VCaP (cell line): Measurements from ENCODE around the gene TMEM208.

Experiments used
- H3K27ac ChIP-seq: fragments of 450-650 bp; 2 replicates; pipeline ENCODE4 v1.5.1; 2017
- CTCF ChIP-seq: fragments of 450-650 bp; conservative IDR thresholded peaks from 2 replicates; pipeline ENCODE4 v1.5.1; 2017; ENCODE audit warnings: mild to moderate bottlenecking, moderate library complexity

TMEM208 gene

GRCh38 chr16:67250045-67250327 lies 23.1 kb downstream of the TMEM208 start:
- no peak for TF ChIP-seq CTCF
- H3K27ac ChIP-seq = no peak overlapping the region

GRCh38 chr16:67252609-67253497 lies 25.9 kb downstream of the TMEM208 start:
- no peak for TF ChIP-seq CTCF

GRCh38 chr16:67254801-67255552 lies 28.0 kb downstream of the TMEM208 start:
- H3K27ac ChIP-seq = no peak overlapping the region
- TF ChIP-seq CTCF = no peak

More at GRCh38 chr16:67252609-67253497, 25.9 kb downstream of the TMEM208 start:
- H3K27ac ChIP-seq = no peak overlapping the region

- TF ChIP-seq CTCF = no peak
- no peak overlapping the region for H3K27ac ChIP-seq
Observed at GRCh38 chr16:67255553-67256221, 28.8 kb downstream of the TMEM208 start.

GRCh38 chr16:67256701-67257230 lies 29.8 kb downstream of the TMEM208 start:
- TF ChIP-seq CTCF = no peak
- H3K27ac ChIP-seq = no peak overlapping the region

GRCh38 chr16:67257486-67258160 lies 30.7 kb downstream of the TMEM208 start:
- no peak overlapping the region for H3K27ac ChIP-seq
- TF ChIP-seq CTCF = no peak
